DOHH2 (cell line): ENCODE measurements around the gene PHKG2.

Experiments
- H3F3A ChIP-seq: fragments of 200-600 bp; sonication (generic), shearing (Covaris generic); 2 replicates; pipeline ENCODE4 v1.6.0; 2016; ENCODE audit warnings: antibody characterized with exemption, mild to moderate bottlenecking; ENCODE audit not compliant: control insufficient read depth, insufficient read depth
- H3K27ac ChIP-seq: fragments of 200-600 bp; sonication (generic); 2 replicates; pipeline ENCODE4 v1.5.1; 2014; ENCODE audit warnings: low read depth, mild to moderate bottlenecking, low read length, moderate library complexity
- H3K27me3 ChIP-seq: fragments of 200-600 bp; sonication (generic); 2 replicates; pipeline ENCODE4 v1.6.1; 2014; ENCODE audit warnings: mild to moderate bottlenecking, low read length, mixed read lengths; ENCODE audit not compliant: control insufficient read depth
- H3K36me3 ChIP-seq: fragments of 200-600 bp; sonication (generic); 2 replicates; pipeline ENCODE4 v1.6.1; 2014; ENCODE audit warnings: mild to moderate bottlenecking, low read length, moderate library complexity, mixed read lengths; ENCODE audit not compliant: control insufficient read depth
- H3K4me1 ChIP-seq: fragments of 200-600 bp; sonication (generic); 2 replicates; pipeline ENCODE4 v1.6.1; 2014; ENCODE audit warnings: mild to moderate bottlenecking, low read length, mixed read lengths; ENCODE audit not compliant: control insufficient read depth
- H3K4me2 ChIP-seq: fragments of 200-600 bp; sonication (generic); 2 replicates; pipeline ENCODE4 v1.6.0; 2014; ENCODE audit warnings: mild to moderate bottlenecking, low read length, moderate library complexity
- H3K4me3 ChIP-seq: fragments of 200-600 bp; sonication (generic); 2 replicates; pipeline ENCODE4 v1.5.1; 2014; ENCODE audit warnings: mild to moderate bottlenecking, low read length, mixed read lengths
- H3K79me2 ChIP-seq: fragments of 200-600 bp; sonication (generic); 2 replicates; pipeline ENCODE4 v1.6.1; 2014; ENCODE audit warnings: mild to moderate bottlenecking, low read length, mixed read lengths; ENCODE audit not compliant: control insufficient read depth
- H3K9me2 ChIP-seq: fragments of 200-600 bp; sonication (generic); replicated peaks from 2 replicates; pipeline ENCODE4 v1.6.1; 2014; ENCODE audit warnings: mild to moderate bottlenecking, low read length, mixed read lengths; ENCODE audit not compliant: control insufficient read depth
- H3K9me3 ChIP-seq: fragments of 200-600 bp; sonication (generic); 2 replicates; pipeline ENCODE4 v1.6.1; 2014; ENCODE audit warnings: antibody characterized with exemption, low read length, mixed read lengths; ENCODE audit not compliant: control insufficient read depth, insufficient read depth
- H4K20me1 ChIP-seq: fragments of 200-600 bp; sonication (generic); 2 replicates; pipeline ENCODE4 v1.6.0; 2014; ENCODE audit warnings: low read depth, mild to moderate bottlenecking, antibody characterized with exemption, low read length, moderate library complexity; ENCODE audit not compliant: control insufficient read depth, insufficient read depth
- CTCF ChIP-seq: fragments of 200-600 bp; sonication (generic); IDR thresholded peaks from one replicate; pipeline ENCODE4 v1.5.1; 2014; ENCODE audit warnings: antibody characterized with exemption, mild to moderate bottlenecking, low read depth, low read length; ENCODE audit not compliant: poor library complexity, severe bottlenecking
- EZH2phosphoT487 ChIP-seq: fragments of 200-600 bp; sonication (generic); IDR thresholded peaks from 2 replicates; pipeline ENCODE4 v1.6.1; 2017; ENCODE audit warnings: borderline replicate concordance, mild to moderate bottlenecking, antibody characterized with exemption, low read length, moderate library complexity, mixed read lengths

PHKG2 gene

GRCh38 chr16:30768583-30769181 is 20.5 kb downstream of the PHKG2 start:
- no peak overlapping the region for H3K4me2 ChIP-seq
- no peak overlapping the region for H3K4me3 ChIP-seq
- no peaks in the 10 kb centered on the region for H4K20me1 ChIP-seq
- H3K4me1 ChIP-seq = peaks cover 3% of the 10 kb centered on the region
- no peaks in the 10 kb centered on the region for H3K27me3 ChIP-seq
- peaks cover 9% of the 10 kb centered on the region for H3K79me2 ChIP-seq
- H3F3A ChIP-seq = no peaks in the 10 kb centered on the region
- H3K27ac ChIP-seq = no peak overlapping the region
- no peaks in the 10 kb centered on the region for H3K9me3 ChIP-seq
- no peaks in the 10 kb centered on the region for H3K9me2 ChIP-seq
- TF ChIP-seq EZH2phosphoT487 (no peak), CTCF (no peak)
- H3K36me3 ChIP-seq = peaks cover 95% of the 10 kb centered on the region

GRCh38 chr16:30769379-30770089 is 21.3 kb downstream of the PHKG2 start:
- Histone ChIP-seq H3K9me3 (no peaks in the 10 kb centered on the region), H3K9me2 (no peaks in the 10 kb centered on the region), H3K36me3 (peaks cover 95% of the 10 kb centered on the region), H3K4me3 (no peak overlapping the region), H4K20me1 (no peaks in the 10 kb centered on the region), H3K79me2 (peaks cover under 1% of the 10 kb centered on the region; the same call in 1 of the 2 replicates), H3K4me2 (no peak overlapping the region), H3K27me3 (no peaks in the 10 kb centered on the region), H3K4me1 (peaks cover under 1% of the 10 kb centered on the region; the same call in 1 of the 2 replicates), H3F3A (peaks cover 2% of the 10 kb centered on the region; the same call in 1 of the 2 replicates), H3K27ac (no peak overlapping the region)
- TF ChIP-seq EZH2phosphoT487 (no peak), CTCF (no peak)

GRCh38 chr16:30771726-30772125 is 23.5 kb downstream of the PHKG2 start:
- Histone ChIP-seq H3F3A (peaks cover 7% of the 10 kb centered on the region; the same call in 1 of the 2 replicates), H3K27ac (no peak overlapping the region), H3K36me3 (peaks cover 77% of the 10 kb centered on the region), H3K9me3 (no peaks in the 10 kb centered on the region), H3K4me2 (no peak overlapping the region), H3K9me2 (no peaks in the 10 kb centered on the region), H3K4me1 (peaks cover 13% of the 10 kb centered on the region), H3K27me3 (no peaks in the 10 kb centered on the region), H3K79me2 (peaks cover 8% of the 10 kb centered on the region), H4K20me1 (no peaks in the 10 kb centered on the region), H3K4me3 (no peak overlapping the region)
- TF ChIP-seq CTCF (no peak), EZH2phosphoT487 (no peak)
